GM19467 (cell line): ENCODE measurements around the gene BMAL1.

Experiments used
- ATAC-seq: cut with Tn5 transposase; IDR thresholded peaks from one replicate; pipeline ENCODE4 v1.9.1; 2021; ENCODE audit warnings: mild to moderate bottlenecking, moderate library complexity; ENCODE audit not compliant: unreplicated experiment

BMAL1 gene

GRCh38 chr11:13314676-13315394 lies 37.2 kb downstream of the BMAL1 start:
- ATAC-seq: no peak

GRCh38 chr11:13315517-13316432 lies 38.2 kb downstream of the BMAL1 start:
- no peak for ATAC-seq

GRCh38 chr11:13316528-13316961 lies 39.0 kb downstream of the BMAL1 start:
- ATAC-seq: no peak

- no peak for ATAC-seq
Measured at GRCh38 chr11:13317293-13318080, 39.9 kb downstream of the BMAL1 start.

GRCh38 chr11:13318498-13319295 lies 41.1 kb downstream of the BMAL1 start:
- peak; percentile 89 for ATAC-seq

- ATAC-seq: no peak
Measured at GRCh38 chr11:13320688-13321087, 43.1 kb downstream of the BMAL1 start.

GRCh38 chr11:13321431-13321830 lies 43.8 kb downstream of the BMAL1 start:
- no peak for ATAC-seq

GRCh38 chr11:13324141-13324540 lies 46.6 kb downstream of the BMAL1 start:
- ATAC-seq: no peak

- ATAC-seq: no peak
Measured at GRCh38 chr11:13324709-13325108, 47.1 kb downstream of the BMAL1 start.

GRCh38 chr11:13327421-13327820 lies 49.8 kb downstream of the BMAL1 start:
- no peak for ATAC-seq

- ATAC-seq: no peak
Measured at GRCh38 chr11:13328286-13328685, 50.7 kb downstream of the BMAL1 start.

- ATAC-seq: no peak
Measured at GRCh38 chr11:13329670-13330356, 52.2 kb downstream of the BMAL1 start.

GRCh38 chr11:13332124-13332523 lies 54.5 kb downstream of the BMAL1 start:
- no peak for ATAC-seq

GRCh38 chr11:13333456-13333957 lies 55.9 kb downstream of the BMAL1 start:
- ATAC-seq: no peak

- ATAC-seq: no peak
Measured at GRCh38 chr11:13334034-13334786, 56.6 kb downstream of the BMAL1 start.

- peak; percentile 37 for ATAC-seq
Measured at GRCh38 chr11:13335319-13335718, 57.7 kb downstream of the BMAL1 start.

- no peak for ATAC-seq
Measured at GRCh38 chr11:13336246-13336878, 58.8 kb downstream of the BMAL1 start.

- ATAC-seq: no peak
Measured at GRCh38 chr11:13338019-13338426, 60.4 kb downstream of the BMAL1 start.
